HuH-7 (cell line): ENCODE data around the gene CLSTN2.

Experiments
- DNase-seq: peaks from one replicate; pipeline ENCODE4 v3.0.0; 2011; ENCODE audit warnings: low spot score

CLSTN2 gene

GRCh38 chr3:140093742-140094141 is 158.8 kb downstream of the CLSTN2 start:
- no peak for DNase-seq

DNA sequence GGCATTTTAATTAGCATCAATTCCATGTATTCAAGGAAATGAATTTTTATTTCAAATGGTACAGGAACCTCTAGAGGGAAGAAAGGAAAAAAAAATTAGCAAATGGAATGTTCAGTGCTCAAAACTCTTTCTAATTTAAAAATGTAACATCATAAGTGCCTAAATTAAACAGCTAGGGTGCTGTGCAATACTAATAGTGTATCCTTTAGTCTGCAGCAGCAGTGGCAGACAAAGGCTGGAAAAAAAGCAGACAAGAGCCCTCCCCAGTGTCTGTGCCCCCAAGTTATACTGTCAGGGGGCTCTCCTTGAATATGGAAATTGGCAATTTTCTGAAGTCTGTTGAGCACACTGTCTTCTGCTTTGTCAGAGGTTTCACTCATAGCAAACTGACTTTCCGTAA is 159.5 kb downstream of the CLSTN2 start:
- DNase-seq, result no peak

DNA sequence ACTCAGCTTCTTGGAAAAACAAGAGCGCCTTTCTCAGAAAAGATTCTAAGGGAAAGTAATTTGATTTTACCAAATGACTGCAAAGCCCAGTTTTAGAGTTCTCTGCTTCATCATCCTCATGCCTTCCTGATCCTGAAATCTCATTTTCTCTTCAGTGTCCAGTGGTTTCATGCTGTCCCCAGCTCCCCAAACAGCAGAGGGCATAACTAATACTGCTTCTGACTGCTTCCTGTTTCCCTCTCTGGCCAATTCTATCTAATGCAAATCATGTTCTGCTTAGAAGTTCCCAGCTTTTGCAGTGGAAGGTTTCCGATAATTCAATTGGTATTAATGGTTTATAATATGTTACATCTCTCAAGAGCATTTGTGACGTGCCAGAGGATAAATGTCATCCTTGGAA is 161.1 kb downstream of the CLSTN2 start:
- DNase-seq, result no peak

DNA sequence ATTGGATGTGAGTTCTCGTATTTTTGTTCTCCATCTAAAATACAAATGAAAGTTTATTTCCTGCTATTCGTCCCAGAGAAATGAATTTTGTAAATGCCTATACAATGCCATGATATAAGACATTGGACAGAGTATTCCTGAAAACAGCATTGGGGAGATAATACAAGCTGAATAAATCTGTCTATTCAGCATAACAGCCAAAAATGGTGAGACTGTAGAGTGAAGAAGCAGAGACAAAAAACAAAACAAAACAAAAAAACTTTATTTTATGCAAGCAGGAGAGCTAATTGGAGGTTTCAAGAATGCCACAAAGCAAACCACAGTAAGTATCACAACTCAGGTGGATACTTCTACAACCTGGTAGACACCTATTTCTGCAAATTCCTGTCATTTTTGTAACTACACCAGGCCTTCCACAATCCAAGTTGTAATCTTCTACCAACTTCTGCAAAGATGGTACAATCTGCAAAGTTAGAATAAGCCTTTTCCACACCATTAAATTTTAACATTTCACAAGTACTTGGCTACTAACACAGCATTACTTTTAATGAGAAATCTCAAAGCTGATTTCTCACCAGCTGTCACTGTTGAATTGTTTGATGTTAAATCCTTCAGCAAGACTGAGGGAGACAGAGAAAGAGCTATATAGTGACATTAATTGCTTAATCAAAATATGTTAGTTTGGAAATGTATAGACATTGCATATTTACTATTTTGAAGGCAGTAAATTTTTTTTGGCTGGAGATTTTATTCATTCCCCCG is 163.1 kb downstream of the CLSTN2 start:
- DNase-seq, result no peak

DNA sequence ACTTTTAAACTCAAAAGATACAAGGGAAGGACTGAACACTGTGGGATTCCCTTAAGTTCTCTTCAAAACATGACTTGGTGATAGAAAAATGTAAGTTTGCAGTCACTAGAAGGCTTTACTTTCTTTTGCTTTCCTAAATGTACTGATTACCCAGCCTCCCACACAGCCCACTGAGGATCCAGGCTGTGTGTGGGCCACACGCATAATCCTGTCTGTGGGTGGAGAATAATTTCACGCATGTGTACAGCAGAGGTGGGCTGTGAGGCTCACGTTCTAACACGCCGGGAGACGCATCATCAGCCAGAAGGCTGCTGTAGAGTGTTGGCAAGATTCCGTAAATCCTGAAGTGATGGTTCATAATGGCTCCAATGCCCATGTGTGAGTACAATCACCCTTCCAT is 165.5 kb downstream of the CLSTN2 start:
- DNase-seq, result no peak

- DNase-seq, result no peak
Measured at GRCh38 chr3:140103166-140103565, 168.2 kb downstream of the CLSTN2 start.

GRCh38 chr3:140103986-140104645 is 169.1 kb downstream of the CLSTN2 start:
- no peak for DNase-seq

GRCh38 chr3:140113996-140114788 is 179.2 kb downstream of the CLSTN2 start:
- no peak for DNase-seq

GRCh38 chr3:140114789-140115080 is 179.8 kb downstream of the CLSTN2 start:
- DNase-seq, result no peak

DNA sequence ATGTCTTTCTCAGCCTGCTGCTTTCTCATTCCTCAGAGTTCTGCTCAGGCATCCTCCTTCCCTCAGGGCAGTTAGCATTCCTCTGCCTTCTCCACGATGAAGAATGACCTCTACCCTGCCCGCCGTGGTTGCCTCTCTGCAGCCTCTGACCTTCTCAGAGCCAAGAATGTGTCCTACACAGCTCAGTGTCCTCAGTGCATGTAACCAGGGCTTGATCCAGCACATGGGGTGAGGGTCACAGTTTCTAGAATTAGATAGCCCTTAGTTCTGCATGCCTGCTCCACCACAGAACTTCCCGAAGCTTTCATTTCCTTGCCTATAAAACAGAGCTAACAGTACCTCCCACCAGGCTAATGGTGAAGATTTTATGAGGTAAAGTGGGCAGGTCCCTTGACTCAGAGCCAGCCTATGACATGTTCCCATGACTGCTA is 182.1 kb downstream of the CLSTN2 start:
- DNase-seq, result no peak

- DNase-seq, result no peak
Measured at GRCh38 chr3:140122183-140122582, 187.2 kb downstream of the CLSTN2 start.

GRCh38 chr3:140128217-140128616 is 193.2 kb downstream of the CLSTN2 start:
- DNase-seq, result no peak

DNA sequence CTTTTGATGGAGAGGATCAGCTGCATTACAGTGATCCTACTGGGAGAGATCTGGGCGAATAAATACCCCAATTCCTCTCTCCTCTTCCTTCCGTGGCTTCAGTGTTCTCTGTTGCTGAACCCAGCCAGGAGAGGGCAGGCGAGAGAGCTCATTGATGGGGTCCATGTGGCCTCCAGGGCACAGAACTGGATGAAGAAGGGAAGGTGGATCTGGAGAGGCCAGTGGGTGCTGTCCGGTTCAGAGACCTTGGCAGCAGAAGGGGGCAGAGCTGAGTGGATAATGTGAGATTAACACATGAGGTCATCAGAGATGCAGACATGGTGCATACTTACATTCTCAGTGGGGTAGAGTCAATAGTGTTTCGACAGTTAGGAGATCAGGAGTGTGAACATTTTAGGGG is 193.6 kb downstream of the CLSTN2 start:
- peak; percentile 15 for DNase-seq

- DNase-seq, result no peak
Measured at GRCh38 chr3:140129768-140130284, 194.8 kb downstream of the CLSTN2 start.

DNA sequence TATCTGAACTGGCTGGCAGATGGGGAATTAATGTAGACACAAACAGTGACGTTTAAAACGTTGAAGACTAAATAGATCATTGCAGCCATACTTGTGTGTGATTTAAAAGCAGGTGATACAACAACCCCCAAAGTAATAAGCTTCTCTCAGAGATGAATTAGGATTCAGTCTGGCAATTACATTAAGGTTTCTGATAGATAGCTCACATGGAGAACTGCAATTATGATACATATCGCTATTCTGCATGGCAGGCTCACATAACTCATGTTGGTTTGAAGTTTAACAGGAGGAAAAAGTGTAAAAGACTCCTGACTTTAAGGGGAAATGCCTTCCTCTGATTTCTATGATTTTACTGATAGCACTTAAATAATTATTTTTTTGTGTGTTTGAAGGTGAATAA is 196.9 kb downstream of the CLSTN2 start:
- no peak for DNase-seq

GRCh38 chr3:140134231-140134965 is 199.4 kb downstream of the CLSTN2 start:
- DNase-seq, result no peak

- DNase-seq, result no peak
Measured at GRCh38 chr3:140135461-140135860, 200.5 kb downstream of the CLSTN2 start.

DNA sequence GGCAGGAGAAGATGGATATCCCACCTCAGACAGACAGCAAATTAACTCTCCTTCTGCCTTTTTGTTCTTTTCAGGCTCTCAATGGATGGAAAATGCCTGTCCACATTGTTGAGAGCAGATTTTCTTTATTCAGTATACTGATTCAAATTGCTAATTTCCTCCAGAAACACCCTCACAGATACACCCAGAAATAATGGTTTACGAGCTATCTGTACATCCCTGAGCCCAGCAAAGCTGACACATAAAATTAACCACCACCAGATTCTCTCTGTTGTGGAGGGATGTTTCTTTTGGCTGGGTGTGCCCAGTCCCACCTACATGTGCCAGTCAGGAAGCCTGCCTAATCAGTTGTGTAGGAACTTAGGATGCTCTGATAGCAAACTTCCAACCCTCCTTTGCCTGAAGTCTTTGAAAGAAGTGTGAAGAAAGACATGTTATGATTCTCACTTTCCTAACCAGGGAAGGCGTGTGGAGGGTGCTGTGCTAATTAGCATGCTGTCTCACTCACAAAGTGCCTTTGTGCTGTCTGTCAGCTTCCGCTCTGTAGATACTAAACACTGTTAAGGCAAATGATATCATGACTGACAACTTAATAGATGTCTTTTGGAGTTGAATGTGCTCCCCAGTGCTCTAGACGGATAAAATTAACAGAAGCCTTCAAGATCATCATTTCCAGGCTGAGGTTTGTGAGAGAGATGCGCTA is 208.5 kb downstream of the CLSTN2 start:
- no peak for DNase-seq

DNA sequence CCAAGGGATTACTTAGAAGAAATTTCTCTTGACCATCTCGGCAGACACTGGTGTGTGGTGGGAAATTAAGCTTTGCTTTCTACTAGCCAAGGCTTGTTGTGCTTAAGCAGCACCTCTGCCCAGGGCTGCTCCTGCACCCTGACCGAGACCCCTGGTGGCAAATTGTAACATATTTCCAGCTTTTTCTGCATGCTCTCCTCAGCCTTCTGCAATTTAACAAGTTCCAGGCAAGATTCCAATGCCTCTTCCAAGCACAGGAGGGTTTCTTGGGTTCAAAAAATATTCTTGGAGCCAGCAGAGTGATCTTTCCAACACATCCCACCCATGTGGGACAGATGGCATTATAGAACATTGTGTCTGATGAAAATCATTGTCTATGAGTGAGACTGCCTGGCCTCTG is 210.5 kb downstream of the CLSTN2 start:
- DNase-seq, result no peak

DNA sequence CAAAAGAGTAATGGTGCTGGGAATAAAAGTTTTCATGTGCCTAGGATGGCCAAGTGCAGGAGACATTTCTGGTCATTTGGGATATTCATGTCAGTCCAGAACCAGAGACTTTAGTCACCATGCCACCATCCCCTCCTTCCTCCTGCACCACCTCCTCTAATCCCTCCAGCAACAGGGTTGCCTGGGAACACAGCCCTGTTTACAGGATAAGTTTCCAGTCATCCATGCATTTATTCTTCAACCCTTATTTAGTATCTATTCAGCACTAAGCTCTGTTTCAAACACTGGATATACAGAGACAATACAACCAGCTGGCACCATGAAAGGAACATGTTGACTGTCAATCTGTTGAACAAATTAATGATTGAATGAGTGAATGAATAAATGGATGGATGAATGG is 211.7 kb downstream of the CLSTN2 start:
- no peak for DNase-seq

DNA sequence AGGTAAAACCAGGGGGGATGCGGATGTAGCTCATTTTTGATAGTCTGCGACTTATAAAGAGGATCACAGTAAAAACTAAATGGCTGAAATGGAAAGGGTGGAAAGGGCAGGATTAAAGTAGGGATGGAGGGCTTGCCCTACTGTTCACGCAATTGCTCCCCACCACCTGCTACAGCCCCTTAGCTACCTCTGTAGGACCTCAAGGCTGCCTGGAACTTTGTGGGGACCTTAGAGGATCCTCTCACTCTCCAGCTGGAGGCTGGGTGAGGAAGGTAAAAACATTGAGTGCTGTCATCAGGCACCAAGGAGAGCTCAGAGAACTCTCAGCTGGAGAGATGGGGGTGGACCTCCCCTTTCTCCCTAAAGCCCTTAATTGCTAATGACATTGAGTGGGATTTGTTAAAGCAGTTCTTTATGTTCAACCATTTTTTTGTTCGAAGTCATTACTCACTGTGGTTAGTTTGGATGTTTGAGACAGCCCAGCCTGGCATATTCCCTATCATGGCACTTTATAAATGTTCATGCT is 213.0 kb downstream of the CLSTN2 start:
- no peak for DNase-seq
